ENCODE data around the gene MEIKIN.
"Not testable (repeated sequence)": the region's sequence is repeated elsewhere in the genome, so short reads cannot be mapped to it uniquely, and the experiment has no call there.

The MEIKIN gene

DNA sequence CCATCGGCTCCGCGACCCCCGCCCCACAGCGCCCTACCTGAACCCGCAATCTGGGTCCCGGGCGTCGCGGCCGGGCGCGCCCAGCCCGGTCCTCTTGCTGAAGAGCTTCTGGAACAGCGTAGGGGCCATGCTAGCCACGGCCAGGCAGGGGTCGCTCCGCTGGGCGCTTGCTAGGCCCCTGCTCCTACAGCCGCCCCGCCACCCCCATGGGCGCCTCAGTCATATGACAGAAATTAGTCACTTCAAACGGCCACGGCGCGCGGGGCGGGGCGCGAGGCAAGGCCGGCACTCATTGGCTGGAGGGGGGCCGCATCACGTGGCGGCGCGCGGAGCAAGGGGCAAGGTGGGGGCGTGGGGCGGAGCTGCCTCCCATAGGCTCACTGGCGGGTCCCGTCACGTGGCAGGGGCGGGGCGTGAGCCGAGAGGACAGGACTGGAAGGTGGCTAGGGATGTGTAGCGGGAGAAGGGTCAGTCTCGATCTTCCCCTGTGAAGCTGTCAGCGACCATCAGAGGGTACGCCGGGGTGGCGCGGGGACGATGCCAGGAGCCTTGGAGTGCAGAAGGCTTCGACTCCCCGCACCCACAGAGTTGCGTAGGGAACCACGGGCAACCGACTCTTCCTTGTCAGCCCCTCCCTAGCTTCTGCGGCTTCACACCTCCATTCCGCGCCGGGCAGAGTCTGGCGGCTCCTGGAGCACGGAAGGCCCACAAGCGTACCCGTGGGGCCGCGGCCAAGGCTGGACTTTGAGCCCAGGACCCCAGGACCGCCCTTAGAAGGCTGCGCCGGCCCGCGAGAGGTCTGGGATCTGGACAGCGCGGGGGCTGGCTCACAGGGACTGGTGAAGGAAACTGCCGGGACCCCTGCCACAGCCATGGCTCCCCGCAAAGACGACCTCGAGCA lies 148.4 kb downstream of the MEIKIN start, which contains the start of gene FNIP1:
Gene FNIP1, minus strand, starts transcription at position 225 of the 901 bp plus-strand sequence. Its CDS starts 96 bp downstream, at position 129.
- peak; percentile 85 for DNase-seq

DNA sequence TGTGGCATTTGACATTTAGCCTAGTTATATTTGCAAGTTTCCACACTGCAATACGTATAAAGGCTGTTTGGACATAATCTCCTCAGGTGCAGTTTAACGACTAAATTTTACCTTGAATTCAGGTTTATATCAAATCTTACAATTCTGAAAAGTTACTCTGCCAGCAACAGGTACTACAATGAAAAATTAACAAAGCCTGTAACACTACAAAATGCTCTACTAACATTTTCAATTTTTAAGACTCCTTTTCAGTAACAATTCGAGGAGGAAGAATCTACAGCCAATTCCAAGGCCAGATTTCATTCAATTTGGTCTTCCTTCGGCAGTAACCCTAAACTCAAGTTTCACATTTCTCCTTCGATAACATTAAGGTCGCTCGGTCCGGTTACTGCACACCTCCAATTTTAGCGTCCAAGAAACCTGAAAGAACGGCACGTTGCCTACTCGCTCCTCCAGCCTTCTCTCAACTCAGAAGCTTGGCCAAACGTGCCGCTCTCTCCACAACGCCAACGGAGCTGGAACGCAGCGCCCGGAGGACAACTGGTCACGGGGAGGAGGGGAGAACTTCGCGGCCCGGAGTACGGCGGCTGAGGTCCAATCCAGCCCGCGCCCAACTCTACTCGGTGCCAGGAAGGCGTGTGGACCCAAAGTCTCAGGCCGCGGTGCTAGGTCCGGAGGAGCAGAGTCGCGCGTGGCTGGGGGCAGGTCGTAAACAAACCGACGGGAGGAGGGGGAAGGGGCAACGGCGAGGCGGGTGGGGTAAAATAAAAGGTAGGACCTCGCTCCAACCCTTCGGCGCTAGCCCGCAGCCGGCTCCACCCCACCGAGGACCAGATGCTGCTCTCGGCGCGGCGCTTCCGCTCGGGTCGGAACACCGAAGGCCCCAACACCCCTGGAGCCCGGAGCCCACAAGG lies 149.3 kb downstream of the MEIKIN start:
- no peak for DNase-seq

DNA sequence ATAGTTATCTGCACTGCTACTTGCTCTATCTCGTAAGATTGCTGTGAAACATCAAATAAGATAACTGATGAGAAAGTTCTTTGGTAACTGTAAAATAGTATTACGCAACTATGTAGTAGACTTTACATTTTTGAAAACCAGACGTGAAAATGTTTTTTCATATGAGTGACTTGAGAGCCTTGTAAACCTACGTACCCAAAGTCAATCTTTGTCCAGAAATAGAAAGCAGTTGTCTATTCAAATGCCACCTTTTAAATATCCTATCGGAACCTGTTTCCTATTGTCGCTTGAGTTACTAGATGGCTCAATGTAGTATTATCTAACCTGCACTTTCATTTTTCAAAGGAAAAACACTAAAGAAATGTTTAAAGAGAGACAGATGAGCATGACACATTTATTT lies 150.2 kb downstream of the MEIKIN start:
- no peak for DNase-seq

DNA sequence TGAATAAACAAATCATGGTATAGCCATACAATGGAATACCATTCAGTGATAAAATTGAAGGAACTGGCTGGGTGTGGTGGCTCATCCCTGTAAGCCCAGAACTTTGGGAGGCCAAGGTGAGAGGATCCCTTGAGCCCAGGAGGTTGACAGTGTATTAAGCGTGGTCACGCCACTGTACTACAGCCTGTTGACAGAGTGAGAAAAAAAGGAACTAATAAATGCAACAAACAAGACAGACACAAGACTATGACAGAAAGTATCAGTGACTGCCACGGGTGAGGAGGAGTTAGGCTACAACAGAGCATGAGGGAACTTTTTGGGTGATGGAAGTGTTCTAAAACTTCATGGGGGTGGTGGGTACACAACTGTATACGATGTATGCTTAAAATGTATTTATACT lies 150.9 kb downstream of the MEIKIN start:
- DNase-seq: no peak

DNA sequence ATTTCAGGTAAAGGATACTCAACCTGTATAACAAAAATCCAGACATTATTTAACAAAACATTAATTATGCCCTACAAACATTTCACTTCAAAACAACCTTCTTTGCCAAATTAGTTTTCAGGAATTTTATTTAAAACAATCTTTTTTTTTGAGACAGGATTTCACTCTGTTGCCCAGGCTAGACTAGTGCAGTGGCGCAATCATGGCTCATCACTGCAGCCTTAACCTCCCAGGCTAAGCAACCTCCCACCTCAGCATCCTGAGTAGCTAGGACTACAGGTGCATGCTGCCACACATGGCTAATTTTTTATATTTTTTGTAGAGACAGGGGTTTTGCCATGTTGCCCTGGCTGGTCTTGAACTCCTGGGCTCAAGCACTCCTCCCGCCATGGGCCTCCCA lies 152.6 kb downstream of the MEIKIN start:
- no peak for DNase-seq

DNA sequence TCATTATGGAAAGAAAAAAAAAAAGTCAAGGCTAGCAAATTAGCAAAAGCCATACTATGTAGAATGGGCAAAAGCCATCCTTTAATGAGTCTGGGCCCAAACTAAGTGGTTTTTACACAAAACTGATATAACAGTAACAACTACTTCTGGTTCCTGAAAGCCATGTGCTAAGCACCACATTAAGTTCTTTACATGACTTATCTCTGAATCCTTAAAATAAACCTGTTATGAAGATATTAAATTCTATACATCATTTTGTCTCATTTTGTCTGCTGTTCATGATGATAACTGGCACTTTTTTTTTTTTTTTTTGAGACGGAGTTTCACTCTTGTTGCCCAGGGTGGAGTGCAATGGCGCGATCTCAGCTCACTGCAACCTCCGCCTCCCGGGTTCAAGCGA lies 153.6 kb downstream of the MEIKIN start:
- DNase-seq: no peak

DNA sequence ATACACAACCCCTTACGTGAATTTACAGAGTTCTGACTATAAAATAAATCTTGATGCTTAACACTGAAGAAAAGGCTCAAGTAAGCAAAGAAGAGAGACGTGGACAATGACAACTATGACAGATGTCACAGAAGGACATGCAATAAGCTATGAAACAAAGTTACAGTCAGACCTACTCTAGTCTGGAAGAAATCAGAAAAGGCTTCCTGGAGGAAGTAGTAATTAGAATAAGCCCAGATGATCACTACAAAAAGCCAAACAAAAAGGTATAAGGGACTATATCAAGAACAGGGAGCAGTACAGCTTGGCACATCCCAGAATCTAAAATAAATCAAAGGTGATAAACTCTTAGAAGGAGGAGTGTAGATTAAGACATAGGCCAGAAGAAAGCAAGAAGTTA lies 154.9 kb downstream of the MEIKIN start:
- DNase-seq: no peak

DNA sequence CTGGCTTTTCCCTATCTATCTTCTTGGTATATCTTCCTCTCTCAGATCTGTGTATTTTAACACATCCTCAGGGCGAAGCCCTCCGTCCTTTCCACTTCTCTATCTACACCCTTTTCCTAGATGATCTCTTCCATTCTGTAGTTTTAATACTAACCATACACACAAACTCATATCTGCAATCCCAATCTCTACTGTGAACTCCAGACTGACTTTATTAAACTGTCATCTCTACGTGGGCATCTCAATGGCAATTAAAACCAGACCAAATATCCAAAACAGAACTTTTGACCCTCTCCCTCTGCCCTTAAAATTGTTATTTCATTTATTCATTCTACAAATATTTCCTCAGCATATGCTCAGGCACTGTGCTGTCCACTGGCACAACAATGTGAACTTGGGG lies 155.7 kb downstream of the MEIKIN start:
- no peak for DNase-seq

DNA sequence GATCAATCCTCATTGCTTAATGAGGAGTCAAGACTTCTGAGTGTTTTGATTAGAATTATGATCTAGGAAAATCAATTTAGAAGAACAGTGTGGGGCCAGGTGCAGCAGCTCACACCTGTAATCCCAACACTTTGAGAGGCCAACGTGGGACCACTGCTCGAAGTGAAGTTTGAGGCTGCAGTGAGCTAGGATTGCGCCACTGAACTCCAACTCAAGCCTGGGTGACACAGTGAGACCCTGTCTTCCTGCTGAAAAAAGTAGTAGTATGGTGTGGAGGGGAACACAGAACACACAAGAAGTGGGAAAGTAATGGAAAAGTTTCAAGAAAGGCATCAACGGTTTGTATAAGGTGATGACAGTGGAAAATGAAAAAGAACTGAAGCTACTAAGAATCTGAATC lies 157.7 kb downstream of the MEIKIN start:
- no peak for DNase-seq

DNA sequence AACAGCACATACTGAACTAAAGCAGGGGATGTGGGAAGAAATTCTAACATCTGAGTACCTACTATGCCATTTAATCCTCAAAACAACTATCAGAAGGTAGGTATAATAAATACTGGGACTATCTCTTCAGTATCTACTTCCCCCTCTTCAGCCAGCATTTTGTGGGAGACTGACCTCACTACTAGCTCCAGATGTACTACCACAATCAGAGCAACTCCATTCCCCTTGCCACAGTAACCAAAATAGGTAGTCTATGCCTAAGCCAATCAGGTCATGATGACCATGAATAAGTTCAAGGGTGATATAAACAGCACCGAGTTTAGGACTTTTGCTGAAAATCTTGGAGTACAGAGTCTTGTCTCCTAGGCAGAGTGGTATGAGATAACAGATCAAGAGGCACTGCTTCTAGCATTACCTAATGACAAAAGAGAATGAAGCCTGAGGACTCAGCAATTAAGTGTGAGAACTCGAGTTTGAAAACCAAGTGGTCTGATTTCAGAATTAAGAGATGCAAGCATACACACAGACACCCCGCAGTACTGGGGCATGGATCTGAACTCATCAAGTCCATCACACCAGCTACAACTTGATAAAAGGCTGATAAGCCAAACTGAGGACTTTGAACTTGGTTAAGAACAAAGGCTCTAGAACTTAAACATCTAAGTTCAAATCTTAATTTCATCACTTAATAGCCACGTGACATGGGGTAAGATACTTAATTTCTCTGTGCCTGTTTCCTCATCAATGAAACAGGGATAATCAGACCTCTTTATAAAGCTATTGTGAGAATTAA lies 158.4 kb downstream of the MEIKIN start:
- DNase-seq: no peak

DNA sequence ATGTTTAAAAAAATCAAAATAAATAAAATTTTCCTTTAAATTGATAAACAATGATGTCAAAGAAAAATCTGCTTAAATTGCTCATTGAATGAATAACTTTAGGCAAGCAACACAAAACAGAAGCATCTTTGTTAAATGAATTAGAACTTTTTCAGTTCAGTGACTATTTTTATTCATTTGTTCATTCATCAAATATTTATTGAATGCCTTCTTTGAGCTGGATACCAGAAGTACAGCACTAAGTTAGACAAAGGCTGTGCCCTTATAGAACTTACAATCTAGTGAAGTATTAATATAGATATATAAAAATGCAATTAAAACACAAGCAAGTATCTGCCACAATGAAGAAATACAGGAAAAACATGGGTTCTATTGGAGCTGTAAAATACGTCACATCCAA lies 159.4 kb downstream of the MEIKIN start:
- DNase-seq: no peak

DNA sequence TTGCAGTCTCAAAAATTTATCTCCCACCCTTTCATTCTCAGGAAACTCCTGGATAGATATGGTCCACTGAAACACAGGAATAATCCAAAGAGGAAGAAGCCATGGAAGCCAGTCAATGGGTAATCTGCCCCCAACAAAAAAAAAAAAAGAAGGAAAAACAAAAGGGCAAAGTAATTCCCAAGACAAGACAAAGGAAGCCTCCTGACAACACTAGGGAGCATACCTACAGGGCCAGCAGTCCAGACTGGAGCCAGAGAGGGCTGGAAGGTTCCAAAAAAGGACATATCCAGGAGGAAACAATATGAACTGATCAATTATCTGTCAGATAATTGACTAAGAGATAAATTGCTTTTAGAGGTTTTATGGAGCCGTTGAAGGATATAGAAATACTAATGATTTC lies 161.6 kb downstream of the MEIKIN start:
- DNase-seq: no peak

DNA sequence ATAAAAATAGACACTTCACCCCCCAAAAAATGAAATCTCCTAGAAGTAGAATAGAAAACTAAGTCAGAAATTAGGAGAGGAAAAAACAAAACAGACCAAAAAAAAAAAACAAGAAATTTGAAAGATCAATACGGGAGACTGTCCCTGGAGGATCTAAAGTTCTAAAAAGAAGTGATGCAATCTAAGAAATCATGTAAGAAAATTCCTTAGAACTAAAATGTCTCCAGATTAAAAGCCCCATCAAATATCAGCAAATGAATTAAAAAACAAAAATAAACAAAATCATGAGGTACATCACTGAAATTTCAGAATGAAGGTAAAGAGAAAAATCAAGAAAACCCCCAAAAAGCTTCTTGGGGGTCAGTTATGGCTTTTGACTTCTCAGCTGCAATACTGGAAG lies 162.1 kb downstream of the MEIKIN start:
- DNase-seq: no peak

DNA sequence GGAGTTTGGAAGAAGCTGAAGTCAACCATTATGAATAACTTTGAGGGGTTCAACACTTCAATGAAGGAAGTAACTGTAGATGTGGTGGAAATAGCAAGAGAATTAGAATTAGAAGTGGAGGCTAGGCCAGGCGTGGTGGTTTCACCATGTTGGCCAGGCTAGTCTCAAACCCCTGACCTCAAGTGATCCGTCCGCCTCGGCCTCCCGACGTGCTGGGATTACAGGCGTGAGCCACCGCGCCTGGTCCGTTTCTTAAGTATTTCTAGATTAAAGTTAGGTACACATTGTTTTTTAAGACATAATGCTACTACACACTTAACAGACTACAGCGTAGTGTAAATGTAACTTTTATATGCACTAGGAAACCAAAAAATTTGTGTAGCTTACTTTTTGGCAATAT lies 162.7 kb downstream of the MEIKIN start:
- DNase-seq: no peak

DNA sequence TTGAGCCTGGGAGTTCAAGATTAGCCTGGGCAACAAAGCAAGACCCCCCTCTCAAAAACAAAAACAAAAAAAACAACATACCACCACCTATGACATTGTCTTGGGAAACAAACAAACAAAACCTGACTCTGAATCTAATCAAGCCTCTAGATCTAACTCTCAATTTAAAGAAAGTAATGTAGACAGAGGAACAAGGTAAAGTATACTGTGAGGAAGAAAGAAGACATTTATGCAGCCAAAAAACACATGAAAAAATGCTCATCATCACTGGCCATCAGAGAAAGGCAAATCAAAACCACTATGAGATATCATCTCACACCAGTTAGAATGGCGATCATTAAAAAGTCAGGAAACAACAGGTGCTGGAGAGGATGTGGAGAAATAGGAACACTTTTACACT lies 167.3 kb downstream of the MEIKIN start:
- DNase-seq: not testable (repeated sequence)

DNA sequence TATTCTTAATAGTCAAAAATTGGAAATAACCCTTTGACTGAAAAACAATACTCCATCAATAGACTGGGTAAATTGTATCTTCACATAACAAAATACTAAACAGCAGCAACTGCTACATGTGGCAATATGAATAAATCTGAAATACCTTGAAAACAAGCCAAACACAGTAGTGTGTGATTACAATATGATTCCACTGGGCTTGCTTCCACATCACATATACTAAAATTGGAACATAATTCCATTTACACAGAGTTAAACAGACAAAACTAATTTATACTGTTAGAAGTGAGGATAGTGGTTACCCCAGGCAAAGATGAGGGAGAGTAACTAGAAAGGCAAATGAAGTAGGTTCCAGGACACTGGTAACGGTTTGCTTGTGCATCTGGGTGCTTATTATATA lies 169.0 kb downstream of the MEIKIN start:
- no peak for DNase-seq

DNA sequence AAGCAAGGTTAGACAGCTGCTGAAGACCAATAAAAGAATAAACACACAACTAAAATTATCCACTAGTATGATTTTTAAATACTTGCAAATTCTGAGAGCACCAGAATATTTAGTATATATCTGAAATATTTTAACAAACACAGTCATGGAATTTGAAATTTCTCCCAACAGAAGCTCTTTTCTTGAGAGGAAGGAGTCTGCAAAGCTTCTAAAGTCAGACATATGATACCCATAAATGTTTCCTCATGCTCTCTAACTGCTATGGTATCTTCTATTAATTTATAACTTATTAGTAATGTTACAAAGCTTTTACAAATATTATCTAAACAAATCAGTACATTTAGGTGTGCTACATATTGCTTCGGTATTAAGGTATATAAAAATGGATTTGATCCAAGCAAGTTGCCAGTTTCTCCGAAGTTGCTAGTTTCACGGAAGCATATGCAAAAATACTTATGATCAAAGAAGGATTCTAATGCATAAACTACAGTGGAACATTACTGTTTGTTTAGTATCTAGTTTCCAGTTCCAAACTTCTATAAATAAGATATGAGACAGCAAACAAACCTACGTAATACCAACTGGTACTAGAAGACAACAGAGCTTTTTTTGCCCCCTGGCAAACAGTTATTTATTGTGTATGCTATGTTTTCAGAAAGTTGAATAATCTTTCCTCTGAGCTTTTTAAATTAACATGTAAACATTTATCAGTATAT lies 170.7 kb downstream of the MEIKIN start:
- no peak for DNase-seq

DNA sequence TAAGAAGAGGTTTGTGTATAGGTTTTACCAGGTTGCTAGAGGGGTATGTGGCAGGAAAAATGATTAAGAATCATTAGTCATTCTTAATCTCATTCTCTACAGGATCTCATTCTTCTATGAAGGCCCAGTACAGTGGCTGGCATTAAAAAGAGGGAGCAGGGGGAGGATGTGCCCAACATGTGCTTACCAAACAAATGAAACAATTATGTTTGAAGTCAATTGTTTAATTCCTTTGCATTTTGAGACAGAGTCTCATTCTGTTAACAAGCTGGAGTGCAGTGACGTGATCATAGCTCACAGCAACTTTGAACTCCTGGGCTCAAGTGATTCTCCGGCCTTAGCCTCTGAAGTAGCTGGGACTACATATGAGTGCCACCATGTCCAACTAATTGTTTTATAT lies 171.7 kb downstream of the MEIKIN start:
- no peak for DNase-seq

DNA sequence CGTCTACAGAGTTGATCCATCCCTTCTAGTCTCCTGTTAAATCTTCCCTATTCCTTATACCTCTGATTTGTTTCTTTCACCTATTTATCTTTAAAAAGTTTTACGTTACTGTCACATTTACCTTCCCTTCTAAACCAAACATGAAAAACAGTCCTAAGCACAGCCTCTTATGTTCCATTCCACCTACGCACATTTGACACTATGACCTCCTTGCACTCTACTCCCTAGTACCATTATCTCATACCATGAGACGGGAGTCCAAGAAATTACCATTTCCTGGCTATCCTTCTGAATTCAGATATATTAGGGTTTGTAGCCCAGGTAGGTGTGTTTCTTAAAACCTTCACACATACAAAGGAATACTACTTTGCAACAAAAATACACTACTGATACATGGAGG lies 173.8 kb downstream of the MEIKIN start:
- no peak for DNase-seq

DNA sequence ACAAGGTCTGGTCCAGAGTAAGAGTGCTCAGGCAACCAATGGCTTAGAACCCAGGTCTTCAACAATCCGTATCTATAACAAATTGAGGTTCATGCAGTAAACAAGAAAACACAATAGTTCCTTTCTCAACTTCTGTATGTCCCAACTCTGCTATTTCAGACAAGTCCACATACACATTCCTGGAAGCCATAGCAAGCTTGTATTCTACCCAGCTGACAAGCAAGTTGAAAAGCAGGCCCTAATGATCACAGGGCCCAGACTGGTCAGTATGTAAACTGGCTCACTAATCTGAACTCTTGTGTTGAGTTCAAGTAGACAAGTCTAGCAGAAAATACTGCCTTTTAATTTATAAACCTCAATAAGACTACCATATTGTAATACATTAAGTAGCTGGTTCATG lies 175.5 kb downstream of the MEIKIN start:
- no peak for DNase-seq

DNA sequence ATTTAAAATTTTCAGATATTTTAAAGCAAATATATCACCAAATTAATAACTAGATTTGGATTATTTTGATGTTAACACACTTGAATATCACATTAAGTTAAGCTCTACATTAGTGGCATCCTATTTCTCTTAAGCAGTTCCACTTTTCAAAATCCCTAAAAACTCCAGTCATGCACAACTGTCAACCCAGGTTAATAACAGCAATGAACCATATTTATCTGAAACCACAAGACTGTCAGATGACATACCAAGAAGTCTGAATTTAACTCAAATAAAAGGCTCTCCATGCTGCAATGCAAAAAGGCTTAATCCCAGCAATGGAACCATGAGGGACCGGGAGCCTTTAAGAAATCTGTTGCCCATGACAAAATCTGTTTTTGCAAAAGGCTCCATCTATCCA lies 176.1 kb downstream of the MEIKIN start:
- no peak for DNase-seq

DNA sequence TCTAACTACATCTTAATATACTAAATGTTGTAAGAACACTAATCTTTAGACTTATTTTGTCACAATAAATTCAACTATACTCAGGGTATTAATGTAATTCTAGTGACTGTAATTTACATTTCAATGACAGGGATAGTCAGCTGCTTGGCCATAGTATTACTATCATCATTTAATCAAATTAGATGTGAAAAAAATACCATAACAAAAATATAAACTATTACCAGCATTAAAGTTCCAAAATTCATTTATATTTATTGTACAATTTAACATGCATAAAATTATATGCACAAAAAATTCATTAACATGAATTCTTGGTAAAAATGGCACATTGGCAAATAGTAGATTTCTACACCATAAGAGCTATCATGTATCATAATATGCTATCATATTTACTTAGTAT lies 177.6 kb downstream of the MEIKIN start:
- no peak for DNase-seq

Measured in NCI-H2171 (cell line).